HG02970 (cell line): ENCODE data around the gene TENM4.
"Not testable (repeated sequence)": the region's sequence is repeated elsewhere in the genome, so short reads cannot be mapped to it uniquely, and the experiment has no call there.

ENCODE experiments used
- ATAC-seq: cut with Tn5 transposase; IDR thresholded peaks from one replicate; pipeline ENCODE4 v1.9.1; 2021; ENCODE audit warnings: mild to moderate bottlenecking, moderate library complexity, moderate number of reproducible peaks; ENCODE audit not compliant: unreplicated experiment, low FRiP score

TENM4 gene

DNA sequence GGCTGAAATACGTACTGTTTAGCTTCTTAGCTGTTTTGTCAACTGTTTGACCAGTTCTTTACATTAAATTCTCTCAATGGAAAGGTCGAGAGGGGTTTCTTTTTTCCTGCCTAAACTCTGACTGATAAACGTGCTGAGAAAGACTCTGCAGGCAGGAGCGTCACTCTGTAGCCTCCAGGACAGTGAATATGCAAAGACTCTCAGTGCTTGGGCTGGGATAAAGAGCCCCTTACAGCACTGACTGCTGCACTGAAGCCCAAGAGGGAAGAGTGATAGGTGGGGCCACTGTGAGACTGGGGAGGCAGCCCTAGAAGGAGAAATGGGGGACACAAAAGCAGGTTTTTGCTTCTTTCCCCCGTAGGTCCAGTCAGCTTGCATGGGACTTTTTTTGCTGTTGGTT, 213.5 kb downstream of the TENM4 start:
- no peak for ATAC-seq

DNA sequence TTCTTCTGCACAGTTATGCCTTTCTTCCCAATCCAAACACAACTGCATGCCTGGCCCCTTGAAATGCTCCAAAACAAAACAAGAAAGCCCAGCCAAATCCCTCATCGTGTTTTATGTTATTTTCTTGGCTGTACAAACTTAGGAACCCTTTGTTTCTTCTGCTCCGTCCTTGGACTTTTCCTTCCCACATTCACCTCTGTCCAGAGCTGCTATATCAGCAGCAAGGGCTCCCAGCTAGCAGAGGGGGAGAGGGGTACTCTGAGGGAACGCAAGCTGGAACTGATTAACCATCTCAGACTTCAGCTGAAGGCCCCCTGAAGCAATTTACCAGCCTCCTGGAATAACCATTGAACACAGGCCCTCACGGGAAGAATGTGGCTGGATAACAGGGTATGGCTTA, 214.7 kb downstream of the TENM4 start:
- ATAC-seq, result no peak

DNA sequence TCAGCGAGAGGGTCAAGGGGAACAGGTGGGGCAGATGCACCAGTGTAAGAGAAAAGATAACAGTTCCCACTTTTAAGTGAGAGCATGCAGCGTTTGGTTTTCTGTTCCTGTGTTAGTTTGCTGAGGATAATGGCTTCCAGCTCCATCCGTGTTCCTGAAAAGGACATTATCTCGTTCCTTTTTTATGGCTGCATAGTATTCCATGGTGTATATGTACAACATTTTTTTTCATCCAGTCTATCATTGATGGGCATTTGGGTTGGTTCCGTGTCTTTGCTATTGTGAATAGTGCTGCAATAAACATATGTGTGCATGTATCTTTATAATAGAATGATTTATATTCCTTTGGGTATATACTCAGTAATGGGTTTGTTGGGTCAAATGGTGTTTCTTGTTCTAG, 218.7 kb downstream of the TENM4 start:
- ATAC-seq, result not testable (repeated sequence)

DNA sequence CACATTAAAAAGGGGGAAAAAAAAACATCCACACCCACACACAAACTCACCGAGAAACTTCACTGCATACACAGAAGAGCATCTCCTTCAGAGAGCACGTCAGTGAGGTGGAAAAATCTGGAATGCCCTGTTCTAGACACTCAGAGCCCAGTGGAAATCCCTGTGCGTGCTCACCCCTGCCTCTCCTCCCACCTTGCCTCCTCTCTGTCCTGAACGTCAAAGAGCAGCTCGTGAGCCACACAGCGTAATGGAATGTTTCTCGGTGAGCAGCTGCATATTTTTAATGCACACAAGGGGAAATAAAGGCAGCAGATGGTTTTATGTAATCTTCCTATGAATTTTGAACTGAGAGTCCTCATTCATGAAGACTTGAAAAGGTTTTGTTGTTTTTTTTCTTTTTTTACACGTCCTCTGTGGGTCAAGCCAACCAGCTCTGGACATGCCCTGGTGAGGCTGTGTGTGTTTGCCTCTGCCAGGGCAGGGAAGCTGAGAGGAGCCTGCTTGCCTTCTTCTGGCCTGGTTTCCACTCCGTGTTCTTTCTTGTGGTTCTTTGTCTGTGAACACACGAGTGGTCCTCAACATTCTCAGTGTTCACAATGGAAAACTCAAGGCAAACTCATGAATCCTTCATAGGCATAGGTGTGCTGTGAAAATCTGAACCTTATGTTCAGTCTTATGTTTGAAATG, 219.2 kb downstream of the TENM4 start:
- no peak for ATAC-seq

DNA sequence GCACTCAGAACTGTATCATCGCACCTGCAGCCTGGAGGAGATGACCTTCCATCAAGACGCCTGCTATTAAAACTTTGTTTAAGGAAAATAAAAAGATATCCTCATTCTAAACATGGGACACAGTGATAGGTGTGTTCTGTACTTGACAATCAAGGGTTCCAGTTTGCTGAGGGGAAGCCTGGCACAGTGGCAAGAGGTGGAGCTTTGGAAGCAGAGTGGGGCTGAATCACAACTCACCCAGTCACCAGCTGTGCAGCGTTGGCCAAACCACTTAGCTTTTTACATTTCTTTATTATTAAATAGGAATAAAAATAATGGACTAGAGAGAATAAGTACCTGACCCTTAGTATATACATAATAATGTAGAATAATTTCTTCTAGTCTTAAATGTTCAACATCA, 220.7 kb downstream of the TENM4 start:
- no peak for ATAC-seq

DNA sequence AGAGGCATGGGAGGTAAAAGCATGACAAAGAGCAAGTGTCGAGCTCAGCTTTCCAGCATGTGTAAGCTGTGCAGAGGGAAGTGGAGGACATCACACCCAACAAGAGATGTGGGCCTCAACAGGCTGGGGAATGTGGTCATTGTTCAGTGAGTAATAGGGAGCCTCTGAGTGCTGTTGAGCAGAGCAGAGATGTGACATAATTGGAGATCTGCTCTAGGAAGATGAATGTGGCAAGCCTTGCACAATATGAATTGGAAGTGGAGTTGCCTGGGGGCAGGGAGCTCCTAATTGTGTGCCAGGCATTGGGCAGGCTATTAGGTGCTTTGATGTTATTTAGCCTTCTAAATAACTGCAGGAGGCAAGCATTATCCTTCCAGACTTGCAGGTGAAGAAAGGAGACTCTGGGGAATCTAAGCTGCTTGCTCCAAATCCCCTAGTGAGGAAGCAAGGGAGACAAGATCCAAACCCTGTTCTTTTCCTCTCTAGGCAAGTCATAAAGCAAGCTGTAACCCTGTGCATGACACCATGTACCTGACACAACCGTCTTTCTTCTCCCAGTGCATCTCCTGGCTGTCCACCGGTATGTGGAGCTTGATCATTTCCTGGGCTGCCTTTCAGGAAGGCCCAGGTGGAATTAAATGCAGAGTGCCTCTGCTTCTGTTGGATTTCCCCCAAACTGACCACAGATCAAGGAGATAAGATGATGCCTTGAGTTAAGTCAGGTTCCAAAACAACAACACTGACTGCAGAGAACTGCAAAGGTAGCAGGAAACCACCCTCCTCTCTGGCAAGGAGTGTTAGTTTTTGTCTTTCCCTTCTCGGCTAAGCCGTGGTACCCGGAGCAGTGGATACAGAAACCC, 221.4 kb downstream of the TENM4 start:
- ATAC-seq, result no peak

DNA sequence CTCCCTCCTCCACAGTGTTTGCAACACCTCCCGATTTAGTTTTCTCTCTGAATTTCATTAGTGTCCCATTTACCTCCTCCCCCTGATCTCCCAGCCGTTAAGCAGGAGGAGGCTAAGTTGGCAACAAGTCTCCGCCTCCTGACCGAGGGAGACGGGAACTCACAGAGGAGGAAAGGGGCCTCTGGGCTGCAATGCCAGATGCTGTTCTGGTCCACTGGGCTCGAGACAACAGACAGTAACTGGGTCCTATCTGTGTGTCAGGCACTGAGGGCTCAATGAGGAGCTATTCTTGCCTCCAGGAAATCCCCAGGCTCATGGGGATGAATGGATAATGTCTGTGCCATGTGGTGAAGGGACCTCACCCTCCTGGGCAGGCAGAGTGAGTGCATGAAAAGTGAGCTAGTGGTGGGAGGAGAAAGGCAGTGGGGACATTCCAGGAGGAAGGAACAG, 228.1 kb downstream of the TENM4 start:
- no peak for ATAC-seq

DNA sequence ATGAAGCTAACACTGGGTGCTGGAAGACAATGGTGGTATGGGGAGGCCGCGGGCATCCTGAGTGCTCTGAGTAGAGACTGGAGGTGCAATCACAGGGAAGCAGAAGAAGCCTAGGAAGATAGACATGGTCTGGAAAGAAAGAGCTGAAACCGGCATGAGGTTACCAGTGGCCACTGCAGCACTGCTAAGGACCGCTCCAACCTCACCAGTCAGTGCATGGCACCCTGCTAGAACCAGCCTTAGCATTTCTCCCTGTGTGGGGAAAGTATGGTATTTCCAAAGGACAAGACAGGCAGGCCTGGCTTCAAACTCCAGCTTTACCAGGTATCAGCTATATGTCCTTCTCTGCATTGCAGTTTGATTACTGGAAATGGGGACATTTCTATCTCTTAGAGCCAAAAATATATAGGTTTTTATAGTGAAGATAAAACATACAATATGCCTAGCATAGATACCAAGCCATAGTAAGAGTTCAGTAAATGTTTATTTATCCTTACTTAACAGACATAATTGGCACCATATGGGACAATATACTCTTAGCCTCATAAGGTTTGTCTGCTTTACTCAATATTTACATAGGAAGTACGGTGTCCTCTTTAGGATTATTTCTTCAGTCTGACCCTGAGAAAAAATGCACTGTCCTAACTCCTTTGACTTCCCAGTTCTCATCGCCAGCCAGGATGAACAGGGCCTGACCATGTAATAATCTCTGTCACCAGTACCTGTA, 231.1 kb downstream of the TENM4 start:
- ATAC-seq, result no peak

DNA sequence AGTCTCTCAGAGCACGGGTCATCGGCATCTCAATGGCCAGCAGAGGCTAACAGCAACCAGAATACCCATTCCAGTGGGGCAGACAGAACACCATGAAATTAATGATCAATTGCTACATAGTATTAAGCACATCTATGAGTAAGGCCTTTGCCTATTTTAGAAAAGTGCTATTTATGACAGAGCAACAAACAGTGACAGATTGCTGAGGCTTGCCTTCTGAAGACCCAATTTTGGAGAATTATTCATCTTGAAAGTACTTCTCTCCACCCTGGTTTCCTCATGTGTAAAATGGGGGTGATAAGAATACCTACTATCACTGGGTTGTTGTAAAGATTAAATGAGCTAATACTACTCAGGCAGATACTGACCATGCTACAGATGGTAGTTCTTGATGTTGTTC, 232.7 kb downstream of the TENM4 start:
- no peak for ATAC-seq

DNA sequence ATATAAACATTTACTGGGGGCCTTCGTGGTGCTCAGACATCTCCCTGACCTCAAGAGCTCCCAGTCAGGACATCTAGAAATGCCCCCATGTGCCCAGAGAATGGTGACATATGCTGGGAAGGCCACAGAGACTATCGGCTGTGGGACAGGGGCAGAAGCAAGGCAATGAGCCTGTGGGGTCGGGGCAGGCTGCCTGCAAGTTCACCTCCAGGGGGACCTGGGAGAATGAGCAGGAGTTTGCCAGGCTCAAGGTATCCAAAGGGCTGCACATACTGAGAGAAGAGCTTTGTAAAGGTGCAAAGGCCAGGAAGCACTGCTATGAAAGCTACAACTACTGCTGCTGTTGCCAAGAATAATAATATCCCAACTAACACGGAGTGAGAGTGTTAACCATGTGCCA, 233.9 kb downstream of the TENM4 start:
- ATAC-seq, result no peak

DNA sequence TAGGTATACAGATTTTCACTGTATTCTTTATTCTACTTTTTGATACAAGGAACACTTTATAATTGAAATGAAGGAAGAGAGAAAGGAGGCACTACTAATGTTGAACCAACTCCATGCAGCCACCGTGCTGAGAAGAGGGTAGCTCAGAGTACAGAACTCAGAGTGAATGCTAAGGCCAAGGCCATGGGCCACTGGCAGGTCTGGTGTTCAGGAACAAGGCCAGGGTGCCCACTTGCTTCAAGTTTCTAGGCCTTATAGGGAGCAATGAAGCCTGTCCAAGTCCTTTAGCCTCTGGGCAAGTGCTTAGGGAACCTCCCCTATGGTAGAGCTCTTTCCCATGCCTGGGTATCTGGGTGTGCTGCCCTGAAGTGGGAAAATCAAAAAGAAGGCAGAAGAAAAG, 235.0 kb downstream of the TENM4 start:
- ATAC-seq, result no peak

DNA sequence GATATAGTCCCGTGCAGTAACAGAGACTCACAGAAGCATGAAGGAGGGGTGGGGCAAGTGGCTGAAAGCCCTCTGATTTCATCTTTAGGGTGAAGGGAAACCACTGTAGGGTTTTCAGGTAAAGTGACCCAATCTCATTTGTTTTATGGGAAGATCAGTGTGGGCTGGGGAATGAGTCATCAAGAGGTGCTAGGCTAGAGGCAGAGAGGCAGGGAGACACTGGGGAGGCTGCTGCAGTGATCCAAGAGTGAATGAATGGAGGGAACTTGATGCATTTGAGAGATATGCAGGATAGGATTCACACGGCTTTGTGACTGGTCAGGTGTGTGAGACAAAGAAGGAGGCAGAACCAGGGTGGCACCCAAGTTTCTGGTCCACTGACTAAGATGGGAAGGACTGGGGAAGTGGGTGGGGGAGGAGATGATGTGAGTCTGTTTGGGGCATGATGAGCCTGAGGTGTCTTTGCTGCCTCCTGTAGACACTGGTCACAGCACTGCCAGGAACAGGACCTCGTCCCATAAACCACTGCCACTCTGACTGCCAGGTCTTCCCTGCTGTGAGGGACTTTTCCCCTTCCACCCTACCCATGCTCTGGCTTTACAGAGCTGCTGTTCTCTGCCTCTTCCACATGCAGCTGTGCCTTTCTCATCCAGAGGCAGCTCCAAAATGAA, 239.0 kb downstream of the TENM4 start:
- ATAC-seq, result no peak

DNA sequence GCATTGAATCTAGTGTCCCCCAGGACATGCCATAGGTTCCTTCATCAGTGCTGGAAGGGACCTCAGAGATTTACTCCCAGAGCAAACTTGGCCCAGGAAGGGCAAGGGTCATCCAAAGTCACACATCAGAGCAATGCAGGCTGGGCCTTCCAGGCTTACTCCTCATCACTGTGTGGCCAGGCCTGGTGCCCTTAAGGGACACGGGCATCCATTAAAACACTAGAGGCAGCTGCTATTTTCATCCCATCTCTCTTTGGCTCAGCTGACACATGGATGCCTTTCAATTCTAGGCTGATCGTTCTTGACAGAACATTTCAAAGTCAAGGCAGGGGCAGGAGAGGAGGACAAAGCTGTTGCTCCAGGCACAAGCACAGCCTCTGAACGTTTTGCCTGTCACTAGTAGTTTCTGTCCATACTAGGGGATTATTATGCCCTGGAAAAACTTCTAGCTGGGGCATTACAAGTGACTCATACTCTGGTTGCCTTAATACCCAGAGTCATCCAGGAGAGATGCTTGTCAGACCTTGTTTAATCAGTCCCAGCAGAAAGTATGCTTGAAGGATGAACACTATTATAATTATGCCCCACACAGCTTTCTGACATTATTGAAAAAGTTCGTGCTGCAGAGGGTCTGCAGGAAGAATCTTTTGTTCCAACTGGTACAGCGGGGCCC, 240.3 kb downstream of the TENM4 start:
- no peak for ATAC-seq

DNA sequence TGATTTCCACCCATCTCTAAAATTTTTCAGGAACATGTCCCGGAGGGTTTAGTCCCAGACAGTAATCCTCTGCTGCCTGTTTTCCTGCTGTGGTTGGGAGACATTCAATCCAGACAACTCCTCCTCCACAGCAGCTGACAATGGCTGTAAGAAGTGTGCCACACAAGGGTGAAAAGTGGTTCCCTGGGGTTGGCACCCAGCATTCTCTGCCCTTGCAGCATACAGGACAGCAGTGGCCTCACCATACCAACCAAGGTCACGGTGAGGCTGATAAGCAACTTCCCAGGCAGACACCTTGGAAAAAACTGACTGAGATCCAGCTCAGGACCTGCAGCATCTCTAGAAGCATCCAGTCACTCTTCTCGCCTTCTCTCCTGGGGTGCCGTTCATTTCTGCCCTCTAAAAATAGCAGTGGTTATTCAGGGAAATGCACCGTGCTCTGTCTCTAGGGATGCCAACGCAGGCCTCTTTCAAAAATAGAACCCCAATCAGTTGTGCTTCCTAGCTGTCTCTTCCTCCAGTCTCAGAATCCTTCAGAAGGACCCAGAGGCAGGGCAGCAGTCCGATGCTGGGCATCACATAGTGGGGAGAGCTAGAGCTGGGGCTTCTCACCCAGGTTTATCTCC, 241.0 kb downstream of the TENM4 start:
- ATAC-seq, result no peak

DNA sequence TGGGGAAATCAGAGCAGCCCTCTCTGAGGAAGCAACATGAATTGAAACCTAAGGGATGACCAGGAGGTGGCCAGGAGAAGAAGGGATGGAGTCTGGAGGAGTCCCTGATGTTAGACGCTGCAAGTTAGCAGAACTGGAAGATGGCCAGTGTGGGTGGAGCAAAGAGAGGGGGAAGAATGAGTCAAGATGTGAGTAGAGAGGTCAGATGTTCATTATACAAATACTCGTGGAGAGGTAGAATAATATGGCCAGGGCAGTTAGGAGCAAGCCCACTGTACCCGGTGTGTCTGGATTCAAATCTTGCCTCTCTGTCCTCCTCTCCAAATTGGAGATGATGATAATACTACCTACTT, 242.0 kb downstream of the TENM4 start:
- ATAC-seq, result no peak

DNA sequence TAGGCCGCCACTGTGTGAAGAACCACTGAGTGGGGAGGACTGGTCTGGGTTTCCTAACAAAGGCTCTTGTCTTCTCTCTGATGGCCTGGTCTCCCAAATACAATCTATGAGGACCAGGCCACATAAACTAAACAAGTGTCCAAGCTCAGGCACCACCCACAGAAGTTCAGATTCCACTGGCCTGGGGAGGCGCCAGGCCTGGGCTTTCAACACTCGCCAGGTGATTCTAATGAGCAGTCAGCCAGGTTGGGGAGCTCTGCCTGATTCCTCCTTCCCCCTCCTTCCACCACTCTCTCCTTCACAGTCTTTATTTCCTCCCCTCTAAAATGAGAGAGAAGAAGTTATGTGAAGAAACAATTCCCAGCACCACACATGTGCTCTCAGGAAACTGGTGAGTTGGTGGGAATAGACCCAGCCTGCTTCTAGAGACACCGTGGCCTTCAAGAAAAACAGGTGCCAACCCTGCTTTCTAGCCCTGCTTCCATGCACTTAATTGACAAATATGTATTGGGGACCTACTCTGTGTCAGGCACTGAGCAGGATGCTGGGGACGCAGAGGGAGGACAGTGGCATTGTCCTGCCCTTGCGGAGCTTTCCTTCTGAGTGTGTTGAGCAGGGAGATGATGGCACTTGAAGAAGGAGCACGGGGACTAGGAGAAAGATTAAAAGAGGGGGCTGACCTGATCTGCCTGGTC, 242.5 kb downstream of the TENM4 start:
- no peak for ATAC-seq

DNA sequence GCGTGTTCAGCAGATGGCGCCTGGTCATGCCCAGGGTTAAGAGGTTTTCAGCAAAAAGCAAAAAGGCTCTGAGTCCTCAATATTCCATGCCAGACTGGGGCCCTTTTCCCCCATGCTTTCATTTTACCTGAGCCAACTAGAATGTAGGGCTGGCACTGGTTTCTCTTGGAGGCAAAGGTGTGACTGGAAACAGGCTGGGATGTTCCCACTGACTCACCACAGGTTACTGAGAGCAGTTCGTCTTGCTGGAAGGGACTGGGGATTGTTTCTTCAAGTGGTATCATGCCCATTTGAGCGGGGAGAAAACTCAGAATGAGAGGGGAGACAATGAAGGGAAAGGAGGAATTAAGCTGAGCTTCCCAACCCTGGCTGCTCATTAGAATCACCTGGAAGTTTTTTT, 243.9 kb downstream of the TENM4 start:
- ATAC-seq, result no peak

DNA sequence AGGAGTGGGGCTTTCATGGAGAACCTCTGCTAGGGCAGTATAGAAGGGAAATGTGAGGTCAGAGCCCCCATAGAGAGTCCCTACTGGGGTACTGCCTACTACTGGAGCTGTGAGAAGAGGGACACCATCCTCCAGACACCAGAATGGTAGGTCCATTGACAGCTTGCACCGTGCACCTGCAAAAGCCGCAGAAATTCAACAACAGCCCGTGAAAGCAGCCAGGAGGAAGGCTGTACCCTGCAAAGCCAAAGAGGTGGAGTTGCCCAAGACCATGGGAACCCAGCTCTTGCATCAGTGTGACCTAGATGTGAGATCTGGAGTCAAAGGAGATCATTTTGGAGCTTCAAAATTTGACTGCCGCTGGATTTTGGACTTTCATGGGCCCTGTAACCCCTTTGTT, 245.6 kb downstream of the TENM4 start:
- no peak for ATAC-seq

DNA sequence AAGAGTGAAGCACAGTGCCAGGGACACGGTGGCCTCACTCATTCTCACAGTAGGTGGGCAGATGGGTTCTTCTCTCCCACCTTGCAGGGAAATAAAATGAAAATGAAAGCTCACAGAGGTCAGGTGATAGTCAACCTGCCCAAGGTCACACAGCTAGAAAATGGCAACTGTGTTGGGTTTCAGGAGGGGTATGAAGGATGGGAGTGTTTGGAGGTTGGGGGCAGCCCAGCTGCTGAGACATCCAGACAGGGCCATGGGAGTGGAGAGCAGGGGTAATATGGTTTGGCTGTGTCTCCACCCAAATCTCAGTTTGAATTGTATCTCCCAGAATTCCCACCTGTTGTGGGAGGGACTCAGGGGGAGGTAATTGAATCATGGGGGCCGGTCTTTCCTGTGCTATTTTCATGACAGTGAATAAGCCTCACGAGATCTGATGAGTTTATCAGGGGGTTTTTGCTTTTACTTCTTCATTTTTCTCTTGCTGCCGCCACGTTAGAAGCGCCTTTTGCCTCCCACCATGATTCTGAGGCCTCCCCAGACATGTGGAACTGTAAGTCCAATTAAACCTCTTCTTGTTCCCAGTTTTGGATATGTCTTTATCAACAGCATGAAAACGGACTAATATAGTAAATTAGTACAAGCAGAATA, 247.0 kb downstream of the TENM4 start:
- no peak for ATAC-seq
